NCI-H526 treated with DMSO at 0.1 percent for 48 hours (cell line): ENCODE results near the gene SMIM23.
"Not testable (repeated sequence)": the region's sequence is repeated elsewhere in the genome, so short reads cannot be mapped to it uniquely, and the experiment has no call there.

Experiments used
- DNase-seq: peaks from one replicate; lab custom pipeline; 2025; lab: John Stamatoyannopoulos, UW

Gene SMIM23

DNA sequence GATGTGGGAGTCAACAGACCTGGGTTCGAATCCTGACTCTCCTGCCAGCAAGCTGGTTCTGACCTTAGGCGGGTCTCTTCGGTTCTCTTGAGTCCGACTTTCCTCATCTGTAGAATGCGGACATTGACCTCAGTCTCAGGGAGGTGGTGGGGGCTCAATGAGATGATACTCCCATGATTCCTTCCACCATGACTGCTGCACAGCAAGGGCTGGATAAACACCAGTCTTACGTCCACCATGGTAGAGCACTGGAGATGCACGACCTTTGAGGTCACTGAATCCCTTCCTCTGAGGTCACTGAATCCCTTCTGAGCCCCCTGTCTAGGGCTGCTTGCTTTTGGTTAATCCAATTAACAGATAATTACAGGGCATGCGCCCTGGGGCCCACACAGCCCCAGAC, 12.5 kb upstream of the SMIM23 start:
- DNase-seq: no peak

DNA sequence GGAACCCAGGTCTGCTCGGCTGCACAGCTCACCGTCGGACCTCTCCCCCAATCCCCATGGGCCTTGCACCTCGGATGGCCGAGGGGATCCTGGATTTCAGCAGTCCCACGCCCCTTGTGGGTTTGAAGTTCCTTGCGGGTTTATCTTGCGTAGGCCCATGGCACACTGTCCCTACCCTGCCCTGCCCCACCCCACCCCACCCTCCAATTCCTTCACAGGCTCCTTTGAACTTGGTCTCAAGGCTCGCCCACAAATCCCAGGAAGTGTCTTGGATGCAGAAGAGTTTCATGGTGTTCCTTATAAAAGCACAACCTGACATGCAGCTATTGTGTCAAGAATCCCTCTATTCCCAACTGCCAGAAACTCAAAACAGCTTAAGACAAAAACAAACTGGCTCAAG, 11.2 kb upstream of the SMIM23 start:
- no peak for DNase-seq

DNA sequence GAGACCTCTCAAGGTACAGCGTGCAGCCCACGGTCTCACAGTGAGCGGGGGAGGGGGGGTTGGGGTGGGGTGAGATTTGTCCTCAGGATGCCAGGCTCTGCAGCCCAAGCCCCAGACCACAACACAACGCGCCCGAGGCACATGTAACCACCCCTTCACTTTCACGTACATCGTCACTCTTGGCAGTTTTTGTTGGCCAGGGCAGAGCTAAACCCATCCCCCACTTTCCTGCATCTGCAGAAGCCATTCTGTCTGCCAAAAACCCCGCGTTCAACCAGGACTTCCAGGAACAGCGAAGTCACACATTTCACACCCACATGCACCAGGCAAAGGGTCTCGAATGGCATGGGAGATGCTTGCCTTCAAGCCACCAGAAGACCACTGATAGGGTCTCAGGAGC, 9.4 kb upstream of the SMIM23 start:
- no peak for DNase-seq

- no peak for DNase-seq
These were observed 8.6 kb upstream of the SMIM23 start for GRCh38 chr5:171776770-171777759.

DNA sequence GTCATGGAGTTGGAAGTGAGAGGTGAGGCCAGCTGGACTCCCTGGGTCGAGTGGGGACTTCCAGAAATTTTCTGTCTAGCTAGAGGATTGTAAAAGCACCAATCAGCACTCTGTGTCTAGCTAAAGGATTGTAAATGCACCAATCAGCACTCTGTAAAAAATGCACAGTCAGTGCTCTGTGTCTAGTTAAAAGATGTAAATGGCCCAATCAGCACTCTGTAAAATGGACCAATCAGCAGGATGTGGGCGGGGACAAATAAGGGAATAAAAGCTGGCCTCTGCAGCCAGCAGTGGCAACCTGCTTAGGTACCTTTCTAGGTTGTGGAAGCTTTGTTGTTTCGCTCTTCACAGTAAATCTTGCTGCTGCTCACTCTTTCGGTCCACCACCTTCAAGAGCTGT, 3.9 kb upstream of the SMIM23 start:
- DNase-seq: not testable (repeated sequence)

- no peak for DNase-seq
These were observed 3.2 kb upstream of the SMIM23 start for GRCh38 chr5:171782332-171782966.

DNA sequence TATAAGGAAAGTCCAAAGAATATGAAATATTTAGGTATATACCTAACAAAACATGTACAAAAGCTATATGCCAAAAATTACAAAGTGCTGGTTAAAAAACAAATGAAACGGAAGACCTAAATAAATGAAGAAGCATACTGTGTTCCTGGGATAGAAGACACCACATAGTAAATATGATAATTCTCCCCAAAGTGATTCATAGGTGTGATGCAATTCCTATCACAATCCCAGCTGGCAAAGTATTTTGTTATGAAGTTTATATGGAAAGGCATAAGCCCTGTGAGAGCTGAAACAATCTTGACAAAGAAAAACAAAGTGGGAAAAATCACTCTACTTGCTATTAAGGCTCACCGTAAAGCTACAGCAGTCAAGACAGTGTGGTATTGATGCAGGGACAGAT, 2.6 kb upstream of the SMIM23 start:
- no peak for DNase-seq

GRCh38 chr5:171789353-171789752, 3.7 kb downstream of the SMIM23 start:
- no peak for DNase-seq

DNA sequence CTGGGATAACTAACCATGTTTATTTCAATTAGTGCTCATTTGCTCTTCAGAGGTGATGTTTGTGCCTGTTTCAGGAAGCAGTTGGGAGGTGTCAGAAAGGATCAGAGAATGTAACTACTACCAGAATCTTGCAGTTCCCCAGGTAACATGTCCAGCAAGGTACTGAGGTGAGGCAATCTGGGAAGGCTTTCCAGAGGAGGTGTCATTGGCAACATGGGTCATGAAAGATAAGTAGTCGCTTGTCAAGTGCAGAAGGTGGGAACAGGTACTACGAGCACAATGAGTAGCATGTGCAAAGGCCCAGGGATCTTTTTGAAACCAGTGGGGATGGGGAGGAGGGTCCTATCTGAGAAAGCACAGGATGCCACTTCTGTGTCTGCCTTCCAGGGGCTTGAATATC, 4.8 kb downstream of the SMIM23 start:
- no peak for DNase-seq

DNA sequence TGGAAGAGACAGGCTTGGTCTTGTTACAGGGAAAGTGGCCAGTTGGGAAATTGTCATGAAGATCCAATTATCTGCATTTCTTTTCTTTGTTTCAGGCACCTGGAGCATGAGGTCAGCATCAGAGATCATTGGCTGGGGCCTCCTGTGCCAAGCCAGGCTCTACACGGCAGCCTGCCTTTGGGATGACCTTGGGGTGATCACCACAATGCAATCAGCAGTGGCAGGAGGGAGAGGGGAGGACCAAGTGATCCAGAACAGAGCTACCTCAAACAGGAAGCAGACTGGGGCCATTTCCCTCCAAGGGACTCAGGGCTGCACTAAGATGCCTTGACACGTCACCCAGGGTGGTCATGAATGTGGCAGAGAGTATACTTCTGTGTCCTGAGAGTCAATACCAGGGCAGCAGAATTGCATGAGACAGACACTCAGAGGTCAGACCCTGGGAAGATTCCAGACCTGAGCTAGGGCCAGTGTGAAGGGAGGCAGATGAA, 8.9 kb downstream of the SMIM23 start:
- DNase-seq: no peak

- DNase-seq: no peak
These were observed 9.8 kb downstream of the SMIM23 start for GRCh38 chr5:171795381-171795780.

- no peak for DNase-seq
These were observed 10.8 kb downstream of the SMIM23 start for GRCh38 chr5:171796436-171796835.

GRCh38 chr5:171797543-171797942, 11.9 kb downstream of the SMIM23 start:
- no peak for DNase-seq

DNA sequence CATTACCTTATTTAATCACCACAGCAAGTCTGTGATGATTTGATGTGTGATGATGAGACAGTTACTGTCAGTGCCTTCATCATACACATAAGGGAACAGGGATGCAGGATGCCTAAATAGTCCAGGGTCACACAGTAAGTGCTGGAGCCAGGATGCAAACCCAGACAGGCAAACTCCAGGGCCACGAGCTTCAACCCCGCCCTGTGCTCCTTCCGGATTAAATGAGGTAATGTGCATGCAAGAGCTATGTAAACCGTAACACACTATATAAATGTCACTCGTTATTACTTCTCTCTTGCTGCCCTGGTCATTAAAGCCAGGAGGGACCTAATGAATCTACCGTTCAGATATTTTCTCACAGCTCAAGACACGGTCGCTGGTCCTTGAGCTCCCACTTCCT, 12.8 kb downstream of the SMIM23 start:
- no peak for DNase-seq

DNA sequence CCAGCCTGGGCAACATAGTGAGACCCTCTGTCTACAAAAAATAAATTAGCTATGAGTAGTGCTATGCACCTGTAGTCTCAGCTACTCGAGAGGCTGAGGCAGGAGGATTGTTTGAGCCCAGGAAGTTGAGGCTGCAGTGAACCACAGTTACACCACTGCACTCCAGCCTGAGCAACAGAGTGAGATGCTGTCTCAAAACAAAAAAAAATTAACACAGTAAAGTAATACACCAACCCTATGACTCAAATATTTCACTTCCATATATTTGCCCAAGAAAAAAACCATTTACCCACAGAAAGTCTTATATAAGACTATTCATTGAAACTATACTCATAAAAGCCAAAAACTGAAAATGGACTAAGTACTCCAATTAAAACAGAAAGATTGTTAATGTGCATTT, 16.2 kb downstream of the SMIM23 start:
- no peak for DNase-seq

GRCh38 chr5:171805746-171806145, 20.1 kb downstream of the SMIM23 start:
- no peak for DNase-seq

DNA sequence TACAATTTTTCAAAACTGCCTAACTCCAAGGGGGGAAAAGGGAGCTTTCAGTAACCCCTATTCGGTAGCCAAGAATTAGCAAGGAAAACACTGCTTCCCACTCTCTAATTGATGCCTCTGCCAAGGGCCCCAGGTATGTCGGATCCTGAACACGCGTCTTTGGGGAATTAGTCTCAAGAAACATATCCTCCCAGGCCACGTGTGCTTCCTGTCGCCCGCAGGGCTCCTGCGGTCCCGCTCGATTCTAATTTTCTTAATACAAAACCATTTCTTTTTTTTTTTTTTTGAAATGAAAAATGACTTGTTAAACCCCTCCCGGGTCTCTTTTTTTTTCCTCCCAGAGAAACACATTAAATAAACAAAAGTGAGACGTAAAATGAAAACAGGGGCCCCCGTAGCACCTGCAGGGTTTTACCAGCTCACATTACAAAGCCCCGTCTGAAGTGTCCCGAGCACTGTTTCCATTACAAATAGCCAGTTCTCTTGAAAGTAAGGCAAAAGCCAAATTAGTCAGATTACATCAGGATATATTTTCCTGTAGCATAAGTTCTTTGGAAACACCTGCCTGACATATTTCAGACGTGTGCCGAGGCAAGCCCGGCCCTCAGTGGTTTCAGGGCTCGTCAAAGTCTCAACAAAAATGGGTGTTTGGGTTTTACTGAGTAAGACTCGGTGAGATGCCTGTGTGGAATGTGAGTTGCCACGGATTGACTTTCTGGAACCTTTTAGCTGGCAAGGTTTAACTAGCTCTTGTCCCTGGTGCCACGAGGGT, 21.5 kb downstream of the SMIM23 start:
- no peak for DNase-seq

GRCh38 chr5:171808453-171808852, 22.8 kb downstream of the SMIM23 start:
- no peak for DNase-seq

GRCh38 chr5:171808951-171809350, 23.3 kb downstream of the SMIM23 start:
- no peak for DNase-seq

DNA sequence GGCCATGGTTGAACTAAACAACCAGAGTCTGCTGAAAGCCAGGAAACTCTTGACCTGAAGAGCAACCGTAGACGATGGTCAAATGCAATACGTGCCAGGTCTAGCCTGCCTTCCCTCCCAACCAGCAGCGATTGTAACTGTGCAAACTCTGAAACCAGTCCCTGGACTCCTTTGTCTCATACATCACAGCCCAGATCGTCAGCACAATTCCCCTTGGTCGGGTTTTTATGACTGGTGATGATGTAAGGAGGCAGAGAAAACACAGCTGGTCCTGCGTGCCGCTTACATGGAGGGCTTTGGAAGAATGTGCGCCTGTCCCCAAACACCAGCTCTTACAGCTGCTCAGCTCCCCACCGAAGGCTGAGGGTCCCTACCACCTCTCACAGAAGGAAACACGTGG, 24.6 kb downstream of the SMIM23 start:
- no peak for DNase-seq

- DNase-seq: no peak
These were observed 27.7 kb downstream of the SMIM23 start for GRCh38 chr5:171813270-171813669.

DNA sequence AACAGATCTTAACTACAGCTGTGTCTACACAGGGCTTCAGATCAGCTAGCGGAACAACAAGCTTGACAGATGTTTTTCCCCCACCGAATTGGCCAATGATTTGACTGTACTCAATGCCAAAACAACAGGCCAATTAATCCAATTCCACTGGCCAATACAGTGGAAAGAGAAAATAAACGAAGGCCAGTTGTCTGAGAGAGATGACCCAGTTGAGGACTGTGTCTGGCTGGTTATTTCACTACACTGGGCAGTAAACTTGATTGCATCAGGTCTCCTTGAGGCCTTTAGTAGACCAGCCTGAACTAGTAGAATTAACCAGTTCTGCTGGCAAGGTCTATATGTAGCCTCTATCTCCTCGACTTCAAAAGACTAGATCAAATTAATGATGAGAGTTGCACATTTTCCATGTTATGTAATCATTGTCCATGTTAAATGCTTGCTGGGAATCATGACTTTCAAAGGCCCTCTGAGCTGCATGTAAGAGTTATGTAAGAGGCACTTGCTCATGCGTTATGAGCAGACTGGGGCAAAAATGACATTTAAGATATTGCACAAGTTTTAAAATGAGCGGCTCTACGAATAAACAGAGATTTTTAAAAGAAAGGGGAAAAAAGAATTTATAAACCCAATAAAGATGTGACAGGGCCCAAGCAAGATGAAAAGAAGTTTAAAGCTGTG, 28.3 kb downstream of the SMIM23 start:
- DNase-seq: no peak
